Measurements from ENCODE around the gene TAX1BP1.
A peak's percentile ranks its signal among the peaks of the same experiment; 100 is the strongest.
"Not testable (repeated sequence)": the region's sequence is repeated elsewhere in the genome, so short reads cannot be mapped to it uniquely, and the experiment has no call there.

TAX1BP1 gene

DNA sequence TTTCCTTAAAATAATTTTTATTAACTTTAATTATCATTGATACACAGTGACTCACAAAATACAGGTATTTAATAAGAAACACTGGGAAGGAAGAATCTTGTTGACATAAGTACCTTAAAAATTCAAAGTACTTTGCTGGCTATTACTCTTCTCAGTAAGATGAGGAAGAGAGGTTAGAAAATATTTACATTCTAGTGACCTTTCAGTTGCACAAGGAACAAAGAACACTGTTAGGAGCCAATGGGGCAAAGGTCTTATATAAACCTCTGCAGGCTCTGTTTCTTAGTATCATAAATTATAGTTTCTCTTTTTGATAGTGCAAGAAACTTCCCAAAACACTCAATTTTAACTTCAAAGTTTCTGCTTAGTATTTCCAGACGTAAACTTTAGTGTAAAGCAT, 4.8 kb upstream of the TAX1BP1 start:
- ChIA-PET CTCF (interaction anchor here (2.4 kb wide), 1 partner anchor 10 kb away, joined by 6 read pairs; no protein-coding TSS in a partner anchor), POLR2A (no interaction called here)
- no peak for DNase-seq (ENCODE audit: extremely low spot score)
- TF ChIP-seq, protein P1, sequence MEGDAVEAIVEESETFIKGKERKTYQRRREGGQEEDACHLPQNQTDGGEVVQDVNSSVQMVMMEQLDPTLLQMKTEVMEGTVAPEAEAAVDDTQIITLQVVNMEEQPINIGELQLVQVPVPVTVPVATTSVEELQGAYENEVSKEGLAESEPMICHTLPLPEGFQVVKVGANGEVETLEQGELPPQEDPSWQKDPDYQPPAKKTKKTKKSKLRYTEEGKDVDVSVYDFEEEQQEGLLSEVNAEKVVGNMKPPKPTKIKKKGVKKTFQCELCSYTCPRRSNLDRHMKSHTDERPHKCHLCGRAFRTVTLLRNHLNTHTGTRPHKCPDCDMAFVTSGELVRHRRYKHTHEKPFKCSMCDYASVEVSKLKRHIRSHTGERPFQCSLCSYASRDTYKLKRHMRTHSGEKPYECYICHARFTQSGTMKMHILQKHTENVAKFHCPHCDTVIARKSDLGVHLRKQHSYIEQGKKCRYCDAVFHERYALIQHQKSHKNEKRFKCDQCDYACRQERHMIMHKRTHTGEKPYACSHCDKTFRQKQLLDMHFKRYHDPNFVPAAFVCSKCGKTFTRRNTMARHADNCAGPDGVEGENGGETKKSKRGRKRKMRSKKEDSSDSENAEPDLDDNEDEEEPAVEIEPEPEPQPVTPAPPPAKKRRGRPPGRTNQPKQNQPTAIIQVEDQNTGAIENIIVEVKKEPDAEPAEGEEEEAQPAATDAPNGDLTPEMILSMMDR (IDR thresholded peaks at IDR 0.05; ENCODE audit: control extremely low read depth, extremely low read depth, low read depth, missing control alignments), result no peak

DNA sequence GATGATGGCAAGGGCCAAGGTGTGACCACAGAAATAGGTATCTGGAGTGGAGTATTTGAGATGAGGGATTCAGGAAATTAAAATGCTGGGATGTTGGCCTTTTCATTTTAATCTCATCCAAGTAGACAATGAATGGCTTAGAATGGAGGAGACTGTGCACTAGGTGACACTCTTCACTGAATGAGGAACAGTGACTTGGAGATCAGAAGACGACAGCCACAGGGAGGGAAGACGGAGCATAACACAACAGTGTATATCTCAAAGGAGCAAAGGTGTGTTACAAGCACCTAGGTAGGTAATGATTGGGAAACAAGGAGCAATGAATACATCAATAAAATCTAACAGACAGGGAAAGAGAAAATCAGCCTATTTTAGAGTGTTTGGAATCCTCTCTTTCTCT, 4.1 kb upstream of the TAX1BP1 start:
- DNase-seq (ENCODE audit: extremely low spot score), result no peak
- POLR2A ChIA-PET, result no interaction called here
- CTCF ChIA-PET, result interaction anchor here (2.4 kb wide), 1 partner anchor 9 kb away, joined by 6 read pairs; no protein-coding TSS in a partner anchor

DNA sequence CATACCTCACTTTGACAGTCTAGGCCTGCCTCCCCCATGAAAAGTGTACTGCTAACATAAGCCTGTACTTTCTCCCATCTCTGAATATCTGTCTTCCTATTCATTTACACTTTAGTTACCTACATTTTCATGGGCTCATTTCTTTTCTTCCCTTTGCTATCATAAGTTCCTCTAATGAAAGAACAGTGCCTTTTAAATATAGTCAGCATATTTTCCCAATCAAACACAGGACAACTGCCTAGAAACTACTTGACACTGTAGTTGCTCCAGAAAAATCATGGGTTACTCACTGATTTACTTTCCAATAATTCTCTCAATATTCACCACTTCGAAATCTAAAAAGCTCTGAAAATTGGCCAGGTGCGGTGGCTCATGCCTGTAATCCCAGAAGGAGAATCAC, 2.8 kb upstream of the TAX1BP1 start:
- POLR2A ChIA-PET, result no interaction called here
- DNase-seq (ENCODE audit: extremely low spot score), result no peak
- CTCF ChIA-PET, result no interaction called here

More for the DNA sequence above, 4.1 kb upstream of the TAX1BP1 start:
- TF ChIP-seq, protein P1 (IDR thresholded peaks at IDR 0.05; ENCODE audit: control extremely low read depth, extremely low read depth, low read depth, missing control alignments), result no peak

DNA sequence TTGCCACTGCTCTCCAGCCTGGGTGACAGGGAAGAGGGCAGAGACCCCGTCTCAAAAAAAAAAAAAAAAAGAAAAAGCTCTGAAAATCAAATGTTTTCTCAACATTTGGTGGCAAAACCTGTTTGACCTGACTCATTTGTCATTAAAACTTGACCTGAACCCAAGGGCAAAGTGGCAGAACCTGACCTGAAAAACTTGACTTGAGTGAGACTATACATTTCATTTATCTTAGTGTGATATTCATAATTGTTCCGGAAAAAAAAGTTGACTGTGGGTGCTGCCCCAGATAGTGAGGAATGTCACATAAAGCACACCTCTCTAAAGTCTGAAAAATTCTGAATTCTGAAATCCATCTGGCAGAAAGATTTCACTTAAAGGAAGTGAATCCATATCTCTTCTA, 2.3 kb upstream of the TAX1BP1 start:
- TF ChIP-seq, protein P1 (IDR thresholded peaks at IDR 0.05; ENCODE audit: control extremely low read depth, extremely low read depth, low read depth, missing control alignments), result no peak
- DNase-seq (ENCODE audit: extremely low spot score), result no peak
- ChIA-PET CTCF (no interaction called here), POLR2A (no interaction called here)

More for the DNA sequence above, 2.8 kb upstream of the TAX1BP1 start:
- TF ChIP-seq, protein P1 (IDR thresholded peaks at IDR 0.05; ENCODE audit: control extremely low read depth, extremely low read depth, low read depth, missing control alignments), result no peak

DNA sequence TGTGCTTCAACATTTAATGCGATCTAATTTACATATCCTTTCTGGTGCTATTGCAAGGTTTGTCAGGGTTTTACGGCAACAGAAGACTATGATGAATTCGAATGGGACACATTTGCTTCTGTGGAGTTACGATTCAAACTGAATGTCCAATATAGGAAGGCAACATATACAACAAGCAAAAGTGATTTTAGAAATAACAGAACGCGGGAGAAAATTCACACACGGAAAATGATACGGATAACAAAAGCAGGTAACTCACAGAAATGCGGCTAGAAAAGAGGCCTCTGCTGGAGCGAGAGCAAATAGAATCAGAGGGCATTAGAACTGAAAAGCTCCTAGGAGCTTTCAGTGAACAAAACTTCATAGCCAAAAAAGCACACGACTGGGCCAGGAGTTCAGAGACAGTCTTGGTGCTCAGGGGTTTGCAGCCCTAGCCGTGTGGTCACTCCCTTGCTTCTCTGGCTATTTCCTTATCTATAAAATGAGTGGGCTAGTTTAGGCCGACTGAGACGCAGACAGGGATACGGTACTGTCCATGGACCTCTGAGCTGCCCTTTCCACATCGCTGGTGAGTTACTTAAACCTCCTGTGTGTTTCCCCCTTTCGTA, 557 bp upstream of the TAX1BP1 start:
- peak; percentile 21 for DNase-seq (ENCODE audit: extremely low spot score)
- TF ChIP-seq, protein P1 (IDR thresholded peaks at IDR 0.05; ENCODE audit: control extremely low read depth, extremely low read depth, low read depth, missing control alignments), result no peak
- POLR2A ChIA-PET, result interaction anchor here (1.3 kb wide), 1 partner anchor 77 kb away, joined by 3 read pairs; the partner anchor contains the start of gene HIBADH
- CTCF ChIA-PET, result no interaction called here

DNA sequence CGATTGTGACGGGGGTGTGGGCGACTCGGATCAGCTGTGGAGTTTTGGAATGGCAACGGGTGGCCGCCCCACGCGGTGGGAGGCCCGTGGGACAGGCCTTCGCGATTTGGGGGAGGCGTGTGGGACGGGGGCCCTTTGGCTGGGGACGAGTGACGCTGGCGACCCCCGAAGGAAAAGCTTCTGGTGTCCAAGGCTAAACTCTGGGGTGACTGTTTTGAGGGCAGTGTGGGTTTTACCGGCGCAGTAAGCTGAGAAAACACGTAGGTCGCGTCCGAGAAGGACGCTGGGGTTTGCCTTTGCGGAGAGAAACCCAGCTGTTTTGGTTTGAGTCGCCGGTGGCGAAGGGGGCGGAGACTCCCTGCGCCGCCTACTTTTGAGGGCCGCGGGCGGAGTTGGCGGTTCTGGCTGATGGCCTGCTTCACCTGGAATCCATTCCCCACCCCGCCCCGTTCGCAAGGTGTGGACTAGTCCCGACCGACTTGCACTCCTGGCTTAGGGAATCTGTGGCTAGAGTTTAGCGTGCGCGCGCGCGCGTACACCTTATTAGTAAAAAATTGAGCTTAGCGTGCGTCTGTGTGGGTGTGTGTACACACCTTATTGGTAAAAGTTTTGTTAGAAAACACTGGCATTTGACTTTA, 606 bp downstream of the TAX1BP1 start:
- DNase-seq (ENCODE audit: extremely low spot score), result peak; percentile 87
- TF ChIP-seq, protein P1 (IDR thresholded peaks at IDR 0.05; ENCODE audit: control extremely low read depth, extremely low read depth, low read depth, missing control alignments), result no peak
- POLR2A ChIA-PET, result interaction anchor here (1.3 kb wide), 1 partner anchor 78 kb away, joined by 3 read pairs; the partner anchor contains the start of gene HIBADH
- CTCF ChIA-PET, result interaction anchor here (0.9 to 1.1 kb wide), 4 partner anchors 12 to 78 kb away, joined by 3 read pairs; no protein-coding TSS in a partner anchor

DNA sequence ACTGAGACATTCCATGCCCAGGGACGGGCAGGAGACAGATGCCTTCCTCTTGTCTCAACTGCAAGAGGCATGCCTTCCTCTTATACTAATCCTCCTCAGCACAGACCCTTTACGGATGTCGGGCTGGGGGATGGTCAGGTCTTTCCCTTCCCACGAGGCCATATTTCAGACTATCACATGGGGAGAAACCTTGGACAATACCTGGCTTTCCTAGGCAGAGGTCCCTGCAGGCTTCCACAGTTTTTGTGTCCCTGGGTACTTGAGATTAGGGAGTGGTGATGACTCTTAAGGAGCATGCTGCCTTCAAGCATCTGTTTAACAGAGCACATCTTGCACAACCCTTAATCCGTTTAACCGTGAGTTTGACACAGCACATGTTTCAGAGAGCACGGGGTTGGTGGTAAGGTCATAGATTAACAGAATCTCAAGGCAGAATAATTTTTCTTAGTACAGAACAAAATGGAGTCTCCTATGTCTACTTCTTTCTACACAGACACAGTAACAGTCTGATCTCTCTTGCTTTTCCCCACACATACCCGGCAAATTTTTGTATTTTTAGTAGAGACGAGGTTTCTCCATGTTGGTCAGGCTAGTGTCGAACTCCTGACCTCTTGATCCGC, 2.2 kb downstream of the TAX1BP1 start:
- POLR2A ChIA-PET; CTCF ChIA-PET; DNase-seq (ENCODE audit: extremely low spot score): not testable (repeated sequence)

Measured in GM10248 (cell line).